Heart left ventricle (tissue), 16 donors: ENCODE measurements around the gene ALDH4A1. TPM values are rescaled to one million over a fixed set of nuclear protein-coding genes. Genes with fewer than 3 reads are reported as not detected.

Experiments
- ATAC-seq, 4 donors: fragments of 200-7000 bp; cut with Tn5 transposase; one replicate each; pipeline ENCODE4 v1.9.1; 2020 to 2022; ENCODE audit warnings: moderate library complexity in 4 of 4, mild to moderate bottlenecking in 3 of 4, moderate number of reproducible peaks in 1 of 4
- DNase-seq, 5 donors: peaks; one replicate each; pipeline ENCODE4 v3.0.0-alpha.2; 2020
- H3K27ac ChIP-seq, 12 donors: fragments of 200-600 bp; sonication (generic) in 4 of 12; one replicate each; pipeline versions ENCODE4 v1.5.0 to v1.8.0; 2016 to 2022; ENCODE audit warnings: mild to moderate bottlenecking in 2 of 12
- H3K27me3 ChIP-seq, 9 donors: fragments of 200-600 bp; sonication (generic) in 2 of 9; one replicate each; pipeline versions ENCODE4 v1.5.1 to v1.8.0; 2016 to 2022; ENCODE audit warnings: mild to moderate bottlenecking in 3 of 9
- H3K36me3 ChIP-seq, 9 donors: fragments of 200-600 bp; sonication (generic) in 2 of 9; one replicate each; pipeline versions ENCODE4 v1.5.0 to v1.8.0; 2018 to 2022; ENCODE audit warnings: mild to moderate bottlenecking in 2 of 9
- H3K4me1 ChIP-seq, 12 donors: fragments of 200-600 bp; sonication (generic) in 4 of 12; one replicate each; pipeline versions ENCODE4 v1.5.0 to v1.8.0; 2016 to 2022; ENCODE audit warnings: mild to moderate bottlenecking in 3 of 12
- H3K4me3 ChIP-seq, 12 donors: fragments of 200-600 bp; sonication (generic) in 4 of 12; one replicate each; pipeline versions ENCODE4 v1.5.0 to v1.8.0; 2017 to 2022; ENCODE audit warnings: mild to moderate bottlenecking in 9 of 12, moderate library complexity in 4 of 12
- H3K9me3 ChIP-seq, 12 donors: fragments of 200-600 bp; sonication (generic) in 4 of 12; one replicate each; pipeline versions ENCODE4 v1.5.0 to v1.8.0; 2016 to 2022; ENCODE audit warnings: mild to moderate bottlenecking in 1 of 12
- CTCF ChIP-seq, 12 donors: fragments of 200-600 bp; sonication (generic) in 4 of 12; IDR thresholded peaks; one replicate each; pipeline versions ENCODE4 v1.5.0 to v1.8.0; 2018 to 2022; ENCODE audit warnings: antibody characterized with exemption in 12 of 12, mild to moderate bottlenecking in 5 of 12
- POLR2A ChIP-seq, 2 donors: fragments of 450-650 bp; IDR thresholded peaks; one replicate each; pipeline ENCODE4 v1.6.1; 2017; ENCODE audit warnings: antibody characterized with exemption in 2 of 2, mild to moderate bottlenecking in 2 of 2, moderate library complexity in 2 of 2
- WGBS, 4 donors: extraction: QIAGEN DNeasy Blood & Tissue Kit in 2 of 4; methylation state at CpG; one replicate each; pipeline versions ENCODE4 v1.1.5 to v1.1.7; 2013 to 2018; 5-methylcytosine and 5-hydroxymethylcytosine counted together
- intact Hi-C, 10 donors: fragments of 100-400 bp; cut with DNase I; formaldehyde crosslinking; loops; one replicate each; pipeline versions ENCODE4 v1.11.1 to v1.14.2; 2022
- polyA plus RNA-seq, 2 donors: library from polyadenylated mRNA; stranded (reverse); fragments of 200-250 nt; gene quantifications; one replicate each; pipeline ENCODE4 v1.2.3, GENCODE V29; 2013
- total RNA-seq, 9 donors: library from RNA; depleted of rRNA in 2 of 9; stranded (reverse); fragments of >200 nt in 2 of 9; fragmentation: NEBNext Ultra II Directional in 3 of 9; extraction: Animal tissue kit (Norgen Biotek cat#: 25700) in 3 of 9; gene quantifications; one replicate each; pipeline versions ENCODE4 v1.1.0 to v1.2.4, GENCODE V29; 2016 to 2023
- donor health status: ischemic (EF 13 %, LVEDD 7.1; RV severe dilation, severe dysfunction).
- donor health status: healthy with polysubstance abuse.
- donor health status: DM: no; HTN: yes; CAD: no.
- donor health status: DM: no; HTN: no; CAD: no.
- donor health status: ischemic (EF 25% LVEDD 6.9; RV normal size, moderate dysfunction).
- donor health status: ischemic (EF 25% LVEDD 5.7; RV mildly dilated, moderate dysfunction).
- donor health status: healthy.
- donor health status: DM: yes; HTN: yes; CAD: no.
- donor health status: ischemic (EF 35%, LVEDD 5.7; RV mildly dilated, moderate dysfunction).
- donor health status: nonischemic (EF 11% LVEDD 7.7; RV severe dilation, severe dysfunction).
- donor health status: DM: yes; HTN: yes; CAD: no.
- donor health status: PGD.
- donor health status: ischemic (EF 29% LVEDD 5.4; RV normal size, mild dysfunction).
- donor health status: nonischemic (EF 23%, LVEDD 6.1; RV moderate dilation, normal function).

ALDH4A1 gene
- total and polyA plus RNA-seq, 11 donors, result 20.8 to 57.6 (median 30.6) TPM

- ATAC-seq, result no peak
- Histone ChIP-seq H3K36me3 (peaks cover 0 to 57% (median 47%) of the 10 kb centered on the region in 9 donors), H3K9me3 (no peaks in the 10 kb centered on the region), H3K27ac (peak overlapping the region in 8 of 12 donors; percentile 40 to 79 (median 58)), H3K4me3 (no peak overlapping the region), H3K27me3 (no peaks in the 10 kb centered on the region), H3K4me1 (peaks cover 0 to 43% (median 36%) of the 10 kb centered on the region in 12 donors)
- no peak for TF ChIP-seq CTCF (IDR thresholded peaks at IDR 0.05)
- TF ChIP-seq POLR2A (IDR thresholded peaks at IDR 0.05), result no peak
- intact Hi-C loops, result loop anchor here in 4 of 10 donors (2.0 to 5.0 kb wide), 5 partner anchors 40 to 186 kb away; no protein-coding TSS in a partner anchor
- WGBS, 4 donors, result 69 to 89% (median 79%) methylated on average over 3 of the region's 3 CpGs
- DNase-seq, result no peak
These were observed 10.2 kb upstream of the ALDH4A1 start for GRCh38 chr1:18912550-18912949.

- Histone ChIP-seq H3K4me3 (no peak overlapping the region), H3K27me3 (no peaks in the 10 kb centered on the region), H3K27ac (peak overlapping the region in 7 of 12 donors; percentile 54 to 84 (median 72)), H3K4me1 (peaks cover 0 to 45% (median 36%) of the 10 kb centered on the region in 12 donors), H3K36me3 (peaks cover 0 to 48% (median 37%) of the 10 kb centered on the region in 9 donors), H3K9me3 (no peaks in the 10 kb centered on the region)
- intact Hi-C loops, result loop anchor here in 9 of 10 donors (5.0 to 10.0 kb wide), 8 partner anchors 43 to 406 kb away; partner anchors contain the start of genes AKR7A2 (in 1 of the 9), IFFO2 (in 1 of the 9) and SLC66A1 (in 1 of the 9)
- DNase-seq (no peak), ATAC-seq (no peak)
- TF ChIP-seq POLR2A (IDR thresholded peaks at IDR 0.05) (no peak), CTCF (IDR thresholded peaks at IDR 0.05) (no peak)
- 64 to 74% (median 66%) methylated on average over 17 of the region's 17 CpGs for WGBS, 4 donors
These were observed 6.8 kb upstream of the ALDH4A1 start for GRCh38 chr1:18908911-18909771.

- H3K4me1 ChIP-seq, result peaks cover 0 to 42% (median 32%) of the 10 kb centered on the region in 12 donors
- ATAC-seq, result peak in 3 of 4 donors; percentile 23 to 58 (median 46)
These were observed 5.8 kb upstream of the ALDH4A1 start for GRCh38 chr1:18907917-18908845.

More at GRCh38 chr1:18907917-18908845, 5.8 kb upstream of the ALDH4A1 start:
- peaks cover 0 to 48% (median 37%) of the 10 kb centered on the region in 9 donors for H3K36me3 ChIP-seq
- DNase-seq, result no peak
- H3K27me3 ChIP-seq, result no peaks in the 10 kb centered on the region
- H3K27ac ChIP-seq, result peak overlapping the region; percentile 20 to 84 (median 66)
- no peak overlapping the region for H3K4me3 ChIP-seq
- intact Hi-C loops, result loop anchor here (2.0 to 10.0 kb wide), 11 partner anchors 44 to 407 kb away; partner anchors contain the start of genes IFFO2 (in 2 of the 10), AKR7A2 (in 1 of the 10) and SLC66A1 (in 1 of the 10)
- H3K9me3 ChIP-seq, result no peaks in the 10 kb centered on the region
- TF ChIP-seq POLR2A (IDR thresholded peaks at IDR 0.05) (no peak), CTCF (IDR thresholded peaks at IDR 0.05) (no peak)
- 55 to 68% (median 60%) methylated on average over 21 to 22 of the region's 22 CpGs for WGBS, 4 donors
